ENCODE data around the gene VIPR2.
"Not testable (repeated sequence)": the region's sequence is repeated elsewhere in the genome, so short reads cannot be mapped to it uniquely, and the experiment has no call there.

VIPR2 gene

GRCh38 chr7:159105066-159105780, 39.4 kb downstream of the VIPR2 start:
- H3K4me3 ChIP-seq (replicated peaks; ENCODE audit: low read depth, low read length), result no peak overlapping the region
- DNase-seq (ENCODE audit: extremely low read depth, low read depth), result no peak
- no peak for TF ChIP-seq CTCF (IDR thresholded peaks at IDR 0.05; ENCODE audit: low read depth, low read length, missing control alignments)

GRCh38 chr7:159104188-159104920, 40.3 kb downstream of the VIPR2 start:
- TF ChIP-seq CTCF (IDR thresholded peaks at IDR 0.05; ENCODE audit: low read depth, low read length, missing control alignments), result no peak
- no peak for DNase-seq (ENCODE audit: extremely low read depth, low read depth)
- no peak overlapping the region for H3K4me3 ChIP-seq (replicated peaks; ENCODE audit: low read depth, low read length)

- no peak for TF ChIP-seq CTCF (IDR thresholded peaks at IDR 0.05; ENCODE audit: low read depth, low read length, missing control alignments)
- DNase-seq (ENCODE audit: extremely low read depth, low read depth), result no peak
- H3K4me3 ChIP-seq (replicated peaks; ENCODE audit: low read depth, low read length), result no peak overlapping the region
Observed at GRCh38 chr7:159103382-159104187, 41.1 kb downstream of the VIPR2 start.

- no peak for TF ChIP-seq CTCF (IDR thresholded peaks at IDR 0.05; ENCODE audit: low read depth, low read length, missing control alignments)
- no peak overlapping the region for H3K4me3 ChIP-seq (replicated peaks; ENCODE audit: low read depth, low read length)
- DNase-seq (ENCODE audit: extremely low read depth, low read depth), result no peak
Observed at GRCh38 chr7:159102681-159103381, 41.8 kb downstream of the VIPR2 start.

- not testable (repeated sequence) for DNase-seq (ENCODE audit: extremely low read depth, low read depth); H3K4me3 ChIP-seq (replicated peaks; ENCODE audit: low read depth, low read length)
Observed at GRCh38 chr7:159101661-159102091, 43.0 kb downstream of the VIPR2 start.

GRCh38 chr7:159101083-159101395, 43.6 kb downstream of the VIPR2 start:
- not testable (repeated sequence) for DNase-seq (ENCODE audit: extremely low read depth, low read depth); H3K4me3 ChIP-seq (replicated peaks; ENCODE audit: low read depth, low read length)

- DNase-seq (ENCODE audit: extremely low read depth, low read depth), result not testable (repeated sequence)
Observed at GRCh38 chr7:159100281-159101082, 44.2 kb downstream of the VIPR2 start.

More at GRCh38 chr7:159100281-159101082, 44.2 kb downstream of the VIPR2 start:
- not testable (repeated sequence) for H3K4me3 ChIP-seq (replicated peaks; ENCODE audit: low read depth, low read length)

All from HFF-Myc (cell line).